Neural progenitor cell (in vitro differentiated cells): ENCODE results near the gene FBXW8. TPM values are rescaled to one million over a fixed set of nuclear protein-coding genes. Genes with fewer than 3 reads are reported as not detected.

Source experiments
- DNase-seq: peaks from one replicate; pipeline ENCODE4 v3.0.0-alpha.2; 2016; ENCODE audit warnings: low spot score
- H2AFZ ChIP-seq: fragments of 200-600 bp; sonication (generic); replicated peaks from 2 replicates; pipeline ENCODE4 v1.6.1; 2016; ENCODE audit warnings: antibody characterized with exemption
- H3F3A ChIP-seq: fragments of 200-600 bp; sonication (generic); 2 replicates; pipeline ENCODE4 v1.6.1; 2016; ENCODE audit warnings: antibody characterized with exemption, low read depth
- H3K27ac ChIP-seq: fragments of 200-600 bp; sonication (generic); 2 replicates; pipeline ENCODE4 v1.5.1; 2016; ENCODE audit warnings: mild to moderate bottlenecking
- H3K27me3 ChIP-seq: fragments of 200-600 bp; sonication (generic); 2 replicates; pipeline ENCODE4 v1.6.1; 2016; ENCODE audit warnings: mild to moderate bottlenecking, moderate library complexity
- H3K36me3 ChIP-seq: fragments of 200-600 bp; sonication (generic); 2 replicates; pipeline ENCODE4 v1.5.1; 2016
- H3K4me1 ChIP-seq: fragments of 200-600 bp; sonication (generic); 2 replicates; pipeline ENCODE4 v1.6.1; 2016; ENCODE audit warnings: mixed run types
- H3K4me2 ChIP-seq: fragments of 200-600 bp; sonication (generic); 2 replicates; pipeline ENCODE4 v1.6.1; 2016
- H3K4me3 ChIP-seq: fragments of 200-600 bp; sonication (generic); 2 replicates; pipeline ENCODE4 v1.5.1; 2016
- H3K79me2 ChIP-seq: fragments of 200-600 bp; sonication (generic); 2 replicates; pipeline ENCODE4 v1.6.1; 2016; ENCODE audit warnings: low read depth
- H3K9ac ChIP-seq: fragments of 200-600 bp; sonication (generic); 2 replicates; pipeline ENCODE4 v1.6.1; 2016
- H3K9me3 ChIP-seq: fragments of 200-600 bp; sonication (generic); 2 replicates; pipeline ENCODE4 v1.5.1; 2016; ENCODE audit warnings: low read depth
- H4K20me1 ChIP-seq: fragments of 200-600 bp; sonication (generic); 2 replicates; pipeline ENCODE4 v1.6.1; 2016; ENCODE audit warnings: low read depth
- H3K27ac Mint-ChIP-seq: 3 replicates; pipeline ENCODE4 v1.8.0; 2021; ENCODE audit warnings: mixed read lengths
- H3K27me3 Mint-ChIP-seq: 2 replicates; pipeline ENCODE4 v1.8.0; 2022; ENCODE audit warnings: low read depth, mild to moderate bottlenecking, inconsistent platforms, moderate library complexity, mixed read lengths; ENCODE audit not compliant: insufficient read depth
- H3K36me3 Mint-ChIP-seq: 3 replicates; pipeline ENCODE4 v1.8.0; 2021; ENCODE audit warnings: mixed read lengths
- H3K4me1 Mint-ChIP-seq: 3 replicates; pipeline ENCODE4 v1.8.0; 2021; ENCODE audit warnings: mixed read lengths
- H3K4me3 Mint-ChIP-seq: 3 replicates; pipeline ENCODE4 v1.8.0; 2021; ENCODE audit warnings: mild to moderate bottlenecking, moderate library complexity, mixed read lengths
- H3K9me3 Mint-ChIP-seq: 3 replicates; pipeline ENCODE4 v1.8.0; 2020; ENCODE audit warnings: mixed read lengths
- CTCF ChIP-seq: fragments of 200-600 bp; sonication (generic); IDR thresholded peaks from 2 replicates; pipeline ENCODE4 v1.5.1; 2017; ENCODE audit warnings: antibody characterized with exemption, mild to moderate bottlenecking
- EZH2 ChIP-seq: fragments of 200-600 bp; sonication (generic); IDR thresholded peaks from 2 replicates; pipeline ENCODE4 v1.6.1; 2017; ENCODE audit warnings: antibody characterized with exemption, mild to moderate bottlenecking, moderate library complexity
- EZH2phosphoT487 ChIP-seq: fragments of 200-600 bp; sonication (generic); IDR thresholded peaks from 2 replicates; pipeline ENCODE4 v1.6.1; 2017; ENCODE audit warnings: antibody characterized with exemption
- total RNA-seq: library from RNA; depleted of rRNA; stranded (reverse); fragments of >200 nt; gene quantifications from 2 replicates; pipeline ENCODE4 v1.2.3, GENCODE V29; 2015; ENCODE audit warnings: low replicate concordance

The FBXW8 gene
- total RNA-seq, 1 donor from 2014 or later = 20.7 TPM

GRCh38 chr12:116926283-116927243 lies 15.8 kb downstream of the FBXW8 start:
- TF ChIP-seq EZH2 = no peak
- peak; percentile 6 for TF ChIP-seq CTCF
- TF ChIP-seq EZH2phosphoT487 = no peak
- Histone ChIP-seq H3K79me2 (peaks cover 62% of the 10 kb centered on the region), H4K20me1 (peaks cover 33% of the 10 kb centered on the region), H3K4me3 (no peak overlapping the region), H3K27me3 (no peaks in the 10 kb centered on the region), H3K9ac (no peak overlapping the region), H3K4me2 (peak overlapping the region; percentile 29), H3K9me3 (no peaks in the 10 kb centered on the region), H3K4me1 (peaks cover 15% of the 10 kb centered on the region), H2AFZ (no peak overlapping the region), H3K36me3 (no peaks in the 10 kb centered on the region), H3F3A (peaks cover 9% of the 10 kb centered on the region), H3K27ac (peak overlapping the region; percentile 56)
- H3K4me3 Mint-ChIP-seq = no peak overlapping the region
- H3K27ac Mint-ChIP-seq = no peak overlapping the region
- DNase-seq = no peak
- H3K9me3 Mint-ChIP-seq = no peaks in the 10 kb centered on the region
- H3K36me3 Mint-ChIP-seq = peaks cover 28% of the 10 kb centered on the region
- H3K4me1 Mint-ChIP-seq = no peaks in the 10 kb centered on the region
- peaks cover 2% of the 10 kb centered on the region for H3K27me3 Mint-ChIP-seq

- Histone ChIP-seq H2AFZ (no peak overlapping the region), H3K27ac (no peak overlapping the region), H3F3A (peaks cover 9% of the 10 kb centered on the region), H4K20me1 (peaks cover 41% of the 10 kb centered on the region), H3K4me3 (no peak overlapping the region), H3K9ac (no peak overlapping the region), H3K79me2 (peaks cover 61% of the 10 kb centered on the region), H3K4me1 (peaks cover 15% of the 10 kb centered on the region), H3K4me2 (no peak overlapping the region), H3K36me3 (peaks cover 4% of the 10 kb centered on the region), H3K27me3 (no peaks in the 10 kb centered on the region), H3K9me3 (no peaks in the 10 kb centered on the region)
- Mint-ChIP-seq H3K4me1 (no peaks in the 10 kb centered on the region), H3K9me3 (no peaks in the 10 kb centered on the region), H3K4me3 (no peak overlapping the region), H3K36me3 (peaks cover 32% of the 10 kb centered on the region), H3K27ac (no peak overlapping the region), H3K27me3 (peaks cover 2% of the 10 kb centered on the region)
- DNase-seq = no peak
- no peak for TF ChIP-seq EZH2phosphoT487
- no peak for TF ChIP-seq CTCF
- TF ChIP-seq EZH2 = no peak
These were observed 16.6 kb downstream of the FBXW8 start for GRCh38 chr12:116927244-116927940.

GRCh38 chr12:116928504-116928903 lies 17.8 kb downstream of the FBXW8 start:
- Mint-ChIP-seq H3K4me1 (no peaks in the 10 kb centered on the region), H3K4me3 (no peak overlapping the region), H3K27me3 (peaks cover 2% of the 10 kb centered on the region), H3K9me3 (no peaks in the 10 kb centered on the region), H3K36me3 (peaks cover 32% of the 10 kb centered on the region), H3K27ac (no peak overlapping the region)
- Histone ChIP-seq H4K20me1 (peaks cover 44% of the 10 kb centered on the region), H3K4me2 (no peak overlapping the region), H3K9me3 (no peaks in the 10 kb centered on the region), H3K79me2 (peaks cover 61% of the 10 kb centered on the region), H3K9ac (no peak overlapping the region), H3K27me3 (no peaks in the 10 kb centered on the region), H3K4me1 (peaks cover 15% of the 10 kb centered on the region), H2AFZ (no peak overlapping the region), H3K27ac (no peak overlapping the region), H3F3A (peaks cover 9% of the 10 kb centered on the region), H3K4me3 (no peak overlapping the region), H3K36me3 (peaks cover 4% of the 10 kb centered on the region)
- no peak for DNase-seq
- TF ChIP-seq EZH2phosphoT487 (no peak), EZH2 (no peak), CTCF (no peak)
